Nephron (organoid): ENCODE data around the gene MTUS2.

Source experiments
- H3K27ac Mint-ChIP-seq, 3 experiments: 2 replicates each; pipeline ENCODE4 v1.8.0; 2020; ENCODE audit warnings: mixed read lengths in 3 of 3, mild to moderate bottlenecking in 2 of 3, moderate library complexity in 1 of 3
- H3K27me3 Mint-ChIP-seq: 2 replicates; pipeline ENCODE4 v1.8.0; 2021; ENCODE audit warnings: low read depth, mild to moderate bottlenecking, moderate library complexity, mixed read lengths
- H3K36me3 Mint-ChIP-seq: 2 replicates; pipeline ENCODE4 v1.8.0; 2020; ENCODE audit warnings: low read depth, mixed read lengths
- H3K4me1 Mint-ChIP-seq: 2 replicates; pipeline ENCODE4 v1.8.0; 2020; ENCODE audit warnings: mixed read lengths
- H3K4me3 Mint-ChIP-seq, 3 experiments: 2 replicates each; pipeline ENCODE4 v1.8.0; 2020; ENCODE audit warnings: mild to moderate bottlenecking in 3 of 3, mixed read lengths in 3 of 3, moderate library complexity in 2 of 3
- H3K9me3 Mint-ChIP-seq: 2 replicates; pipeline ENCODE4 v1.8.0; 2020; ENCODE audit warnings: mixed read lengths
- TF ChIP-seq, protein P1 (sequence below), 3 experiments: fragments of 200-600 bp; sonication (generic); IDR thresholded peaks; one replicate each; pipeline ENCODE4 v1.5.0; 2021; ENCODE audit warnings: antibody characterized with exemption in 3 of 3; ENCODE audit not compliant: unreplicated experiment in 3 of 3

Gene MTUS2

DNA sequence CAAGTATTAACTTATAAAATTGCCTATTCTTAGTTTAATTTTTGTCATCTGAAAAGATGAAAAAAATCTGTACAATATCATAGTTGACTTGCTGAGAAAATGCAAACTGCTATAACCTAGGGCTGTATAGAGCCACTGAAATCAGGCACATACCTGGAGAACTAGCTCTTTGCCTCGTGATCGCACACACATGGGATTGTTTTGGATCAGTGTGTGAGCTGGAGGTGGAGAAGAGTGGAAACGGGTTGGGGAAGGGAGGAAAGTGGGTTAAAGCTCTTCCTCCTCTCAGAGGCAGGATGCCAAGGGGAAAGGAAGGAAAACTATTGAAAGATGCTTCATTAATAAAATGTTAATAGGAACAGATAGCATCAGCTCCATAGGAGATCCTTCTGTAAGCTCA, 2.7 kb downstream of the MTUS2 start:
- no peak overlapping the region for H3K4me3 Mint-ChIP-seq
- TF ChIP-seq, protein P1, sequence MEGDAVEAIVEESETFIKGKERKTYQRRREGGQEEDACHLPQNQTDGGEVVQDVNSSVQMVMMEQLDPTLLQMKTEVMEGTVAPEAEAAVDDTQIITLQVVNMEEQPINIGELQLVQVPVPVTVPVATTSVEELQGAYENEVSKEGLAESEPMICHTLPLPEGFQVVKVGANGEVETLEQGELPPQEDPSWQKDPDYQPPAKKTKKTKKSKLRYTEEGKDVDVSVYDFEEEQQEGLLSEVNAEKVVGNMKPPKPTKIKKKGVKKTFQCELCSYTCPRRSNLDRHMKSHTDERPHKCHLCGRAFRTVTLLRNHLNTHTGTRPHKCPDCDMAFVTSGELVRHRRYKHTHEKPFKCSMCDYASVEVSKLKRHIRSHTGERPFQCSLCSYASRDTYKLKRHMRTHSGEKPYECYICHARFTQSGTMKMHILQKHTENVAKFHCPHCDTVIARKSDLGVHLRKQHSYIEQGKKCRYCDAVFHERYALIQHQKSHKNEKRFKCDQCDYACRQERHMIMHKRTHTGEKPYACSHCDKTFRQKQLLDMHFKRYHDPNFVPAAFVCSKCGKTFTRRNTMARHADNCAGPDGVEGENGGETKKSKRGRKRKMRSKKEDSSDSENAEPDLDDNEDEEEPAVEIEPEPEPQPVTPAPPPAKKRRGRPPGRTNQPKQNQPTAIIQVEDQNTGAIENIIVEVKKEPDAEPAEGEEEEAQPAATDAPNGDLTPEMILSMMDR (IDR thresholded peaks at IDR 0.05; ENCODE audit: unreplicated experiment in 3 of 3) = no peak
- peaks cover 62% of the 10 kb centered on the region for H3K27me3 Mint-ChIP-seq
- no peaks in the 10 kb centered on the region for H3K36me3 Mint-ChIP-seq
- H3K27ac Mint-ChIP-seq = no peak overlapping the region
- peaks cover 5% of the 10 kb centered on the region for H3K4me1 Mint-ChIP-seq
- H3K9me3 Mint-ChIP-seq = peaks cover 15% of the 10 kb centered on the region

- TF ChIP-seq, protein P1 (IDR thresholded peaks at IDR 0.05; ENCODE audit: unreplicated experiment in 3 of 3) = no peak
- Mint-ChIP-seq H3K27ac (no peak overlapping the region), H3K4me3 (no peak overlapping the region), H3K27me3 (peaks cover 42% of the 10 kb centered on the region), H3K4me1 (peaks cover 5% of the 10 kb centered on the region), H3K9me3 (peaks cover 27% of the 10 kb centered on the region), H3K36me3 (peaks cover 1% of the 10 kb centered on the region)
Measured at GRCh38 chr13:28825379-28825778, 5.2 kb downstream of the MTUS2 start.

DNA sequence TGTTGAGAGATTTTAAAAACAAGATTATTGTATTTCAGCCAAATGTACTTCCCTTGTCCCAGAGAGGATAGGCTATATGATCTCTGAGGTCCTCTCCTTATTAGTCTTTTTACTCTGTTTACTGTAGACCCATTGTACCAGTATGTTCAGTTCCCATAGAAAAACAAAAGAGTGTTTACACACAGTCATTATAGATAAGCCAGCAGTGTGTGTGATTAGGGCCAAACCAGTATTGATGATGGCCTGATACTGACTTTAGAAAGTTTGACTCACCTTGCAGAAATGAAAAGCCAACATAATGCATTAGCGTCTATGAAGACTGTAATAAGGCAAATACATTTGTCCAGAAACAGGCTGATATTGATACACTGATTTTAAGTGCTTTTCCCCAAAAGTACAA, 6.2 kb downstream of the MTUS2 start:
- peaks cover 11% of the 10 kb centered on the region for H3K36me3 Mint-ChIP-seq
- H3K9me3 Mint-ChIP-seq = peaks cover 37% of the 10 kb centered on the region
- no peaks in the 10 kb centered on the region for H3K4me1 Mint-ChIP-seq
- peaks cover 32% of the 10 kb centered on the region for H3K27me3 Mint-ChIP-seq
- TF ChIP-seq, protein P1 (IDR thresholded peaks at IDR 0.05; ENCODE audit: unreplicated experiment in 3 of 3) = no peak
- H3K27ac Mint-ChIP-seq = no peak overlapping the region
- H3K4me3 Mint-ChIP-seq = no peak overlapping the region

DNA sequence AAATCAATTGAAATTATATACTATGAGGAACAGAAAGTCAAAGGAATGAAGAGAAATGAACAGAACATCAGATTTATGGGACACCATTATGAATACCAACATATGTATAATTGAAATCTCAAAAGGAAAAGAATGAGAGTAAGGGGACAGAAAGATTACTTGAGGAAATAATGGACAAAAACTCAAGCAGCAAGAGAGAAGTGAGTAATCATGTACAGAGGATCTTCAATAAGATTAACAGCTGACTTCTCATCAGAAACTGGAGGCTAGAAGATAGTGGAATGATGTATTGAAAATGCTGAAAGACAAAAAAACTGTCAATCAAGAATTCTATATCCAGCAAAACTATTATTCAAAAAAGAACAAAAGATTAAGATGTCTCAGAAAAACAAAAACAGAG, 10.4 kb downstream of the MTUS2 start:
- peaks cover 38% of the 10 kb centered on the region for H3K9me3 Mint-ChIP-seq
- no peaks in the 10 kb centered on the region for H3K4me1 Mint-ChIP-seq
- no peak overlapping the region for H3K27ac Mint-ChIP-seq
- H3K27me3 Mint-ChIP-seq = no peaks in the 10 kb centered on the region
- TF ChIP-seq, protein P1 (IDR thresholded peaks at IDR 0.05; ENCODE audit: unreplicated experiment in 3 of 3) = no peak
- no peak overlapping the region for H3K4me3 Mint-ChIP-seq
- peaks cover 11% of the 10 kb centered on the region for H3K36me3 Mint-ChIP-seq

- no peaks in the 10 kb centered on the region for H3K27me3 Mint-ChIP-seq
- peaks cover 11% of the 10 kb centered on the region for H3K36me3 Mint-ChIP-seq
- no peaks in the 10 kb centered on the region for H3K4me1 Mint-ChIP-seq
- H3K27ac Mint-ChIP-seq = no peak overlapping the region
- no peak overlapping the region for H3K4me3 Mint-ChIP-seq
- H3K9me3 Mint-ChIP-seq = peaks cover 38% of the 10 kb centered on the region
- TF ChIP-seq, protein P1 (IDR thresholded peaks at IDR 0.05; ENCODE audit: unreplicated experiment in 3 of 3) = no peak
Measured at GRCh38 chr13:28831117-28831516, 11.0 kb downstream of the MTUS2 start.

DNA sequence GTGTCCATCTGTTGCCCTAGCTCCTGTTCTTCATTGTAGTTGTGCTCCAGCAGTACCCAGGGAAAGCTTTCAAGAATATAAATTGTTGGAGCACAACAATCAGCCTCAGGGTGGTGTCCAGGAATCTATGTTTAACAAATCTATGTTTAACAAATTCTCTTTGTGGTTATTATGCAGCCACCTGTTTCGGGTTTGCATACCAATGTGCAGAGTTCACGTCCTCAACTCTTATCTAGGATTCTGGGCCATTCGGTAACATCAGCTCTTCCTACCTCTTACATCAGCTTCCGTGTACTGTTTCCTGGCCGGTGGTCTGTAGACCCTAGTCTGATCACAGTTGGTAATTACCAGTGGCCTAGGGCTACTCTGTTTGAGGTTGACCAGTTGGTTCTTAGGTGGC, 17.0 kb downstream of the MTUS2 start:
- Mint-ChIP-seq H3K9me3 (no peaks in the 10 kb centered on the region), H3K27ac (no peak overlapping the region), H3K27me3 (no peaks in the 10 kb centered on the region), H3K4me3 (no peak overlapping the region), H3K36me3 (no peaks in the 10 kb centered on the region), H3K4me1 (no peaks in the 10 kb centered on the region)
- TF ChIP-seq, protein P1 (IDR thresholded peaks at IDR 0.05; ENCODE audit: unreplicated experiment in 3 of 3) = no peak
